HepG2 (cell line): ENCODE data around the gene SAMD5. TPM values are rescaled to one million over a fixed set of nuclear protein-coding genes. Genes with fewer than 3 reads are reported as not detected.

ENCODE experiments used
- ATAC-seq: fragments of 200-7000 bp; cut with Tn5 transposase; 3 replicates; pipeline ENCODE4 v1.9.1; 2020; ENCODE audit warnings: mild to moderate bottlenecking, moderate library complexity
- BruUV-seq: library from RNA; stranded (reverse); fragments of 400-500 nt; replicated peaks from 2 replicates; lab custom pipeline; 2021; lab: Mats Ljungman, UMichigan
- CTCF ChIA-PET: fragments of 300-600 bp; formaldehyde crosslinking; extraction: SDS; loops from one replicate; lab custom pipeline; 2021; ENCODE audit warnings: low total read pairs, inconsistent platforms, low intra/inter-chr PET ratio; lab: Yijun Ruan, JAX
- POLR2A ChIA-PET: fragments of 350-600 bp; sonication (Branson Sonifier 250); formaldehyde crosslinking; loops from one replicate; lab custom pipeline; 2020; ENCODE audit warnings: antibody characterized with exemption, inconsistent platforms; lab: Yijun Ruan, JAX
- DNase-seq: peaks from one replicate; pipeline ENCODE4 v3.0.0-alpha.2; 2015; ENCODE audit warnings: low spot score
- FAIRE-seq: peaks from 3 replicates; lab custom pipeline; 2011; peaks lifted over from hg19 to GRCh38; lab: Jason Lieb, UNC
- H2AFZ ChIP-seq: one replicate; pipeline ENCODE4 v1.6.1; 2011; ENCODE audit warnings: low read length, inconsistent platforms
- H3K27ac ChIP-seq: fragments of 300-600 bp; 3 replicates; pipeline ENCODE4 v1.8.0; 2011; ENCODE audit warnings: mixed run types, mild to moderate bottlenecking, mixed read lengths, low read length, inconsistent platforms; ENCODE audit not compliant: insufficient read depth; ENCODE audit errors: extremely low read length
- H3K27me3 ChIP-seq, 2 experiments: fragments of 200-600 bp in 1 of 2; 2 replicates in 1 of 2; 3 replicates in 1 of 2; pipeline versions ENCODE4 v1.6.0 to v1.8.0; 2011; ENCODE audit warnings: low read length in 2 of 2, mild to moderate bottlenecking in 2 of 2, moderate library complexity in 2 of 2, inconsistent platforms in 1 of 2; ENCODE audit not compliant: insufficient read depth in 2 of 2, control insufficient read depth in 1 of 2
- H3K36me3 ChIP-seq, 2 experiments: fragments of 200-600 bp in 1 of 2; replicated peaks in 1 of 2; 2 replicates in 1 of 2; 3 replicates in 1 of 2; pipeline versions ENCODE4 v1.5.1 to v1.8.0; 2011; ENCODE audit warnings: low read length in 2 of 2, inconsistent platforms in 1 of 2; ENCODE audit not compliant: insufficient read depth in 2 of 2, control insufficient read depth in 1 of 2
- H3K4me1 ChIP-seq: 2 replicates; pipeline ENCODE4 v1.5.1; 2012; ENCODE audit warnings: low read length, inconsistent platforms; ENCODE audit not compliant: insufficient read depth
- H3K4me2 ChIP-seq: 2 replicates; pipeline ENCODE4 v1.6.0; 2011; ENCODE audit warnings: low read depth, low read length, inconsistent platforms
- H3K4me3 ChIP-seq, 3 experiments: fragments of 200-600 bp in 1 of 3; sonication (generic), shearing (Covaris generic) in 1 of 3; replicated peaks in 1 of 3; 2 replicates each; pipeline ENCODE4 v1.5.1; 2011 to 2016; ENCODE audit warnings: low read length in 3 of 3, inconsistent platforms in 2 of 3, low read depth in 2 of 3, mild to moderate bottlenecking in 2 of 3, control low read depth in 1 of 3, mixed read lengths in 1 of 3; ENCODE audit not compliant: insufficient read depth in 1 of 3
- H3K79me2 ChIP-seq: one replicate; pipeline ENCODE4 v1.6.1; 2011; ENCODE audit warnings: low read length, inconsistent platforms; ENCODE audit not compliant: insufficient read depth
- H3K9ac ChIP-seq: 2 replicates; pipeline ENCODE4 v1.6.0; 2011; ENCODE audit warnings: mild to moderate bottlenecking, low read depth, low read length, inconsistent platforms; ENCODE audit not compliant: insufficient read depth
- H3K9me3 ChIP-seq: 2 replicates; pipeline ENCODE4 v1.5.1; 2012; ENCODE audit warnings: mild to moderate bottlenecking, low read length
- H4K20me1 ChIP-seq: 2 replicates; pipeline ENCODE4 v1.6.0; 2011; ENCODE audit warnings: inconsistent platforms, mild to moderate bottlenecking, low read length, moderate library complexity; ENCODE audit not compliant: insufficient read depth
- ARHGAP35 ChIP-seq: sonication (generic); formaldehyde crosslinking; IDR thresholded peaks from 2 replicates; pipeline ENCODE4 v1.9.0; 2022; ENCODE audit warnings: mild to moderate bottlenecking, inconsistent platforms, moderate library complexity, missing genetic modification reagents, borderline replicate concordance
- ATF5 ChIP-seq: sonication (generic); formaldehyde crosslinking; IDR thresholded peaks from 2 replicates; pipeline ENCODE4 v1.4.0; 2020; ENCODE audit warnings: mild to moderate bottlenecking, low read depth, missing genetic modification reagents
- FOXA3 ChIP-seq: IDR thresholded peaks from 2 replicates; pipeline ENCODE4 v1.6.1; 2016; ENCODE audit warnings: missing genetic modification reagents, missing compliant biosample characterization
- KLF13 ChIP-seq: sonication (generic); formaldehyde crosslinking; IDR thresholded peaks from 2 replicates; pipeline ENCODE4 v1.4.0; 2020; ENCODE audit warnings: mild to moderate bottlenecking, missing genetic modification reagents
- PAX8 ChIP-seq: sonication (generic); formaldehyde crosslinking; IDR thresholded peaks from 2 replicates; pipeline ENCODE4 v1.8.0; 2022; ENCODE audit warnings: mild to moderate bottlenecking, missing genetic modification reagents, borderline replicate concordance
- RBFOX2 ChIP-seq: fragments of 200-400 bp; formaldehyde crosslinking; IDR thresholded peaks from 2 replicates; pipeline ENCODE4 v1.6.1; 2017; ENCODE audit warnings: low read depth, mild to moderate bottlenecking, low read length
- STAT5B ChIP-seq: sonication (generic); formaldehyde crosslinking; IDR thresholded peaks from 2 replicates; pipeline ENCODE4 v1.4.0; 2020; ENCODE audit warnings: missing genetic modification reagents
- ZBTB7B ChIP-seq: sonication (generic); formaldehyde crosslinking; IDR thresholded peaks from 2 replicates; pipeline ENCODE4 v1.4.0; 2020; ENCODE audit warnings: missing genetic modification reagents
- ZMAT3 ChIP-seq: sonication (generic); formaldehyde crosslinking; conservative IDR thresholded peaks from 2 replicates; pipeline ENCODE4 v1.7.0; 2021; ENCODE audit warnings: missing genetic modification reagents
- ZMYM4 ChIP-seq: sonication (generic); formaldehyde crosslinking; IDR thresholded peaks from 2 replicates; pipeline ENCODE4 v1.8.1; 2023; ENCODE audit warnings: mild to moderate bottlenecking, missing genetic modification reagents
- ZNF235 ChIP-seq: sonication (generic); formaldehyde crosslinking; IDR thresholded peaks from 2 replicates; pipeline ENCODE4 v1.8.1; 2023; ENCODE audit warnings: mild to moderate bottlenecking, missing genetic modification reagents, borderline replicate concordance
- ZNF652 ChIP-seq: IDR thresholded peaks from 2 replicates; pipeline ENCODE4 v1.6.1; 2016; ENCODE audit warnings: low read depth, borderline replicate concordance
- ZNF737 ChIP-seq: sonication (generic); formaldehyde crosslinking; IDR thresholded peaks from 2 replicates; pipeline ENCODE4 v1.5.0; 2020; ENCODE audit warnings: missing genetic modification reagents, mild to moderate bottlenecking, borderline replicate concordance
- ZNF83 ChIP-seq: sonication (generic); formaldehyde crosslinking; IDR thresholded peaks from 2 replicates; pipeline ENCODE4 v1.4.0; 2020; ENCODE audit warnings: missing genetic modification reagents, mild to moderate bottlenecking, borderline replicate concordance
- ZSCAN21 ChIP-seq: sonication (generic); formaldehyde crosslinking; IDR thresholded peaks from 2 replicates; pipeline ENCODE4 v1.8.0; 2022; ENCODE audit warnings: mild to moderate bottlenecking, missing genetic modification reagents, moderate library complexity, borderline replicate concordance
- WGBS: methylation state at CpG from one replicate; pipeline ENCODE4 v1.1.6; 2017; ENCODE audit warnings: low lambda C conversion rate; 5-methylcytosine and 5-hydroxymethylcytosine counted together
- in situ Hi-C: cut with HindIII; loops from 2 replicates; pipeline ENCODE4 v1.10.0; 2017; ENCODE audit warnings: low pct_unique_long_range_greater_than_20kb; ENCODE audit not compliant: extremely low pct_ligation_motif_present
- intact Hi-C: fragments of 100-400 bp; cut with micrococcal nuclease; formaldehyde crosslinking; loops from one replicate; pipeline ENCODE4 v1.10.0; 2022; ENCODE audit not compliant: unreplicated experiment
- polyA plus RNA-seq, 8 experiments: library from polyadenylated mRNA; depleted of rRNA in 3 of 8; stranded (reverse) in 7 of 8; unstranded in 1 of 8; fragments of >200 nt; fragmentation: Illumina TruSeq in 4 of 8; extraction: Trizol in 4 of 8; gene quantifications; 2 replicates each; pipeline versions ENCODE4 v1.2.1 to v1.2.3, GENCODE V29; 2011 to 2016; ENCODE audit warnings: low read depth in 4 of 8, missing spikeins in 1 of 8, mixed read lengths in 1 of 8; ENCODE audit not compliant: insufficient read depth in 1 of 8
- total RNA-seq, 5 experiments: library from RNA; depleted of rRNA; stranded (reverse); fragments of >200 nt; fragmentation: Illumina TruSeq; extraction: Trizol; gene quantifications; 2 replicates each; pipeline ENCODE4 v1.2.3, GENCODE V29; 2016; ENCODE audit warnings: low read depth in 1 of 5
- TF ChIP-seq, protein P1 (sequence below): IDR thresholded peaks from 2 replicates; pipeline ENCODE4 v1.6.1; 2016; ENCODE audit warnings: mild to moderate bottlenecking, missing biosample characterization, missing genetic modification reagents

SAMD5 gene
- total and polyA plus RNA-seq, 2 of the 13 experiments (the other 11 are each of a cell fraction or from before 2014, with no cell fraction given): 0.02 to 0.07 TPM

DNA sequence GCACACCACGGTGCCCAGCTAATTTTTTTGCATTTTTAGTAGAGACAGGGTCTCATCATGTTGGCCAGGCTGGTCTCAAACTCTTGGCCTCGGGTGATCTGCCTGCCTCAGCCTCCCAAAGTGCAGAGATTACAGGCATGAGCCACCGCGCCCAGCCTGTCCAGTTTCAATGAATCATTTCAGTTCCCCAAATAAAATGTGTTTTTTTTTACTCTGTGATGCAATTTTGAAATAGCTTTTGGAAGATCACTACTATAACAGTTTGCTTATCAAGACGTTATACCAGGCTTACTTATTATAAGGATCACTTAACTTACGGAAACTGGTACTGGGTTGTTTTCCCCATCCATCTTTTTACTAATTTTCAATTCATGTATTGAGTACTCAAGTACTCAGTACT lies 80.0 kb downstream of the SAMD5 start:
- H3K79me2 ChIP-seq: no peaks in the 10 kb centered on the region
- no peak overlapping the region for H3K4me3 ChIP-seq
- BruUV-seq: no TSS peak
- POLR2A ChIA-PET: no interaction called here
- ATAC-seq (no peak), FAIRE-seq (no peak), DNase-seq (no peak)
- H3K4me2 ChIP-seq: no peak overlapping the region
- peaks cover 0 to 20% of the 10 kb centered on the region in 2 experiments; a peak in 2 of 5 replicates for H3K27me3 ChIP-seq
- intact Hi-C loops: no loop called here
- in situ Hi-C loops: no loop called here
- no peaks in the 10 kb centered on the region for H4K20me1 ChIP-seq
- H2AFZ ChIP-seq: no peak overlapping the region
- no peak for TF ChIP-seq ARHGAP35 (CRISPR knock-in tag)
- TF ChIP-seq KLF13: no peak
- H3K27ac ChIP-seq: no peak overlapping the region
- no peaks in the 10 kb centered on the region for H3K36me3 ChIP-seq
- H3K9ac ChIP-seq: no peak overlapping the region
- 8% methylated on average over 6 of the region's 6 CpGs for WGBS
- H3K9me3 ChIP-seq: no peaks in the 10 kb centered on the region
- H3K4me1 ChIP-seq: no peaks in the 10 kb centered on the region
- CTCF ChIA-PET: no interaction called here

GRCh38 chr6:147589739-147590250 lies 81.3 kb downstream of the SAMD5 start:
- no peak for FAIRE-seq
- POLR2A ChIA-PET: no interaction called here

More at GRCh38 chr6:147589739-147590250, 81.3 kb downstream of the SAMD5 start:
- Histone ChIP-seq H3K36me3 (no peaks in the 10 kb centered on the region), H3K4me2 (no peak overlapping the region), H3K4me1 (no peaks in the 10 kb centered on the region), H3K27ac (no peak overlapping the region), H2AFZ (no peak overlapping the region), H4K20me1 (no peaks in the 10 kb centered on the region), H3K9me3 (no peaks in the 10 kb centered on the region), H3K9ac (no peak overlapping the region), H3K4me3 (no peak overlapping the region), H3K79me2 (no peaks in the 10 kb centered on the region), H3K27me3 (peaks cover 0 to 20% of the 10 kb centered on the region in 2 experiments; a peak in 3 of 5 replicates)
- 0% methylated on average over 1 of the region's 1 CpG for WGBS
- intact Hi-C loops: no loop called here
- TF ChIP-seq ZNF235 (no peak), ZMAT3 (CRISPR knock-in tag) (no peak), RBFOX2 (no peak), FOXA3 (no peak), PAX8 (CRISPR knock-in tag) (no peak), STAT5B (CRISPR knock-in tag) (no peak), ZBTB7B (no peak), ZNF737 (CRISPR knock-in tag) (no peak), ZNF652 (no peak), ZSCAN21 (CRISPR knock-in tag) (no peak), ZNF83 (CRISPR knock-in tag) (no peak), ATF5 (CRISPR knock-in tag) (no peak), ZMYM4 (CRISPR knock-in tag) (no peak)
- TF ChIP-seq, protein P1, sequence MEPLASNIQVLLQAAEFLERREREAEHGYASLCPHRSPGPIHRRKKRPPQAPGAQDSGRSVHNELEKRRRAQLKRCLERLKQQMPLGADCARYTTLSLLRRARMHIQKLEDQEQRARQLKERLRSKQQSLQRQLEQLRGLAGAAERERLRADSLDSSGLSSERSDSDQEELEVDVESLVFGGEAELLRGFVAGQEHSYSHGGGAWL (CRISPR knock-in tag): no peak
- ATAC-seq (no peak), DNase-seq (no peak)
- CTCF ChIA-PET: no interaction called here
- in situ Hi-C loops: no loop called here
- no TSS peak for BruUV-seq
